HTERT RPE-1 (cell line): Measurements from ENCODE around the gene FAM181A.

Experiments
- in situ Hi-C: fragments of 300-500 bp; cut with MboI; formaldehyde crosslinking; loops from 4 replicates; pipeline ENCODE4 v1.14.3; 2020; ENCODE audit warnings: low sequenced_read_pairs

The FAM181A gene

DNA sequence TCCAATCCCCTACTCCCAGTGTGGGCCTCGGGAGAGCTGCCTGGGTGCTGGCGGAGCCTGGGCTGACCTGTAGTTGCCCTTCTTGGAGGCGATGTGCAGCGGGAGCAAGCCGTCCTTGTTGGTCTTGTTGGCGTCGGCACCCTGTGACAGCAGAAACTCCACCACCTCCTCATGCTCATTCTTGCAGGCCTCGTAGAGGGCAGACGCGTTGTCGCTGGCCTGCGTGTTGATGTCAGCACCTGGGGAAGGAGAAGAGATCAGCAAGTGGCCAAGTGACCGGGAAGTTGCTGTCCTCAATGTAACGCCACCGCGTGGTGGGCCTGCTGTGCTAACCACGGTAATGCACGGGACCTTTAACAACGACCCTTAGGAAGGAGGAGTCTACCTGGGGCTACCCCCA is 20.1 kb downstream of the FAM181A start:
- in situ Hi-C loops = no loop called here

DNA sequence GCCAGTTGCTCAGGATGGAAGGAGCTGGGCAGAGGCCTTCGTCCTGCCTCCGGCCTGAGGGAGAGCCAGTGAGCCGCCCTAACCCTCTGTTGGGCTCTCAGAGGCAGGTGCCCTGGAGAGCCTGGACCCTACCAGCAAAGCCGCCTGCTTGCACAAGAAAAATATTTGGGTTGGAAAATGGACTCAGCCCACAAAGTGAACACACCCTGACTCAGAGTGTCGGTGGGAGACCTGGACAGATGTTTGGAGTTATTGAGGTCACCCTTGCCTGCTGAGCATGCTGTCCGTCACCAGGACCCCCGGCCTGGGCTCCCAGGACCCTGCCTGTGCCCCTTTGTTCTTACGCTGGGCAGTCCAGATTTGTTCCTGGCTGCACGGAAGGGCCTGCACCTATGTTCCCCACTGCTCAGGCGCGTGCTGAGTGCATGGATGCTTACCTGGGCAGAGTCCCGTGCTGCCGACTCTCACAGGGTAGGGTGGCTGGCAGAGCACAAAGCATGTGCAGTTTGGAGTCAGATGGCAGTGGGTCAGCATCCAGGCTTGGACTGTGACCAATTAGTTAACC is 22.4 kb downstream of the FAM181A start:
- in situ Hi-C loops = no loop called here

DNA sequence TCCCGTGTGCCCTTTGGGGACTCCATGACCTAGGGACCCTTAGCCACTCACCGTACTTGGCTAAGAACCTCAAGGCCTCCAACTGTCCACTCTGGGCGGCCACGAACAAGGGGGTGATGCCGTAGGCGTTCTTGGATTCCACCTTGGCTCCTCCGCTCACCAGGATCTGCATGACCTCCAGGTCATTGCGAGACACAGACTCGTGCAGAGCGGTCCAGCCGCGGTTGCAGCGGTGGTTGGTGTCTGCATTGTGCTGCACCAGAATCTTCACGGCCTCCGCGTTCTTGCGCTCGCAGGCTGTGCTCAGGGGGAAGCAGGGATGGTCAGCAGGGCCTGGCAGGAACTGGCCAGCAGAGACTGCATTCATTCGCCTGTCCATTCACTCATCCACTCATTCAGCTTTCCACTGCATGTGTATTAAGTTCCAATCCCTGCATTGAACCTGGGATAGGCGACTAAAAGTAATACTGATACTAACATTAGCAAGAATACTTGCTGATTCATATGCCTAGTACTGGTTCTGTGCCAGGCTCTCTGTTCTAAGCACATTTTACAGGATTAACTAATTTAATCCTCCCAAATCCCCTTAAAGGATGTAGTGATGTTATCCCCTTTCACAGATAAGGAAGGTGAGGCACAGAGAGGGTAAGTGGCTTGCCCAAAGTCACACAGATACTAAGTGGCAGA is 23.9 kb downstream of the FAM181A start:
- in situ Hi-C loops = no loop called here

DNA sequence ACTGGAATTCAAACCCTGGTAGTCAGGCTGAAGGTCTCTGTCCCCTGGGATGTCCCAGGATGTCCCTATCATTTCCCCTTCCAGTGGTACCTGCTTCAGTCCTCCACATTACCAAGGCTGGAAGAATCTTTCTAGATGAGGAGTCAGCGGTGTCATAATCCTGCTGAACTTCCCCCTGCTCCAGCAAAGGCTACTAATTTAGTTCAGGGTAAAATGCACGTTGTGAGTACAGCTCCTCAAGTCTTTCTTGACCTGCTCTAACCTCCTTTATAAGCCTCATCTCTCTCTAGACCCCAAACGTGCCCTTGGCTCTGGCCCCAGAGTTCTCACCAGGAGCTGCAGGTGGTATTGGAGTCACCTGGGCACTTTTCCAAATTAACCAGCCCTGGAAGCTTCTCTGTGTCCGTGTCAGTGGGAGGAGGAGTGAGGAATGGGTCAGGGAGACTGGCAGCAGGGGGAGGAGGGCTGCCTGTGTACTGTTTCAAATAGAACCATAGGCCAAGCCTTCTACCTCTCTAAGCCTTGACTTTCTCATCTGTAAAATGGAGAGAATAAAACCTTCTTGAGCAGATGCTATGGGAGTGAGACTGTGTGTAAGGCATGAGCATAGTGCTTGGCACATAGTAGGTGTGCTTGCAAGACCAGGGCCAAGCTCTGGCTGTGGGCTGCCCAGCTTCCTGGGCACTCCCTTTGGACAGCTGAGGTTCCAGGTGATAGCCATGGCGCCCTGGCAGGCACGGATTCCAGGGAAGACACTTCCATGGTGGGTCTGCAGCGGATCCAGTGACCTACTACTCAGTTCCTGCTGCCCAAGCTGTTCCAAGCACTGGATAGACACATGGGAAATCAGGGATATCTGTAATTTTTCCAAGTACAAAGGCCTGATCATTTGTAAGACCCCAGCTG is 24.7 kb downstream of the FAM181A start:
- in situ Hi-C loops = no loop called here

DNA sequence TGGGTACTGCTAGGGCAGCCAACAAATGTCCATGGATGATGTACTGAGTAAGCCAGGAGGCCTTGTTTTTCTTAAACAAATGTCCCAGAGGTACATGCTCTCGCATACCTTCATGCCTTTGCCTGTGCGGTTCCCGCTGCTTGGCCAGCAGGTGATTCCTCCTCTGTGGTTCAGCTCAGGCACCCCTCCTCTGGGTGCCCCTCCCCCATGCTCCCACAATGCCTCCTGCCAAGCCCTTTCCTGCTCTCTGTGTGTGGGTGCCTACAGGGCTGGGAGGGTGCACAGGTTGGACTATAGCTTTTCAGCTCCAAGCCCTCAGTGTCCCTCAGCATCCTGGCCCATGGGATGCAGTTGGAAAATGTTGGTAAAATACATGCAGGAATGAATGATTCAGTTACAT is 25.7 kb downstream of the FAM181A start:
- in situ Hi-C loops = no loop called here

DNA sequence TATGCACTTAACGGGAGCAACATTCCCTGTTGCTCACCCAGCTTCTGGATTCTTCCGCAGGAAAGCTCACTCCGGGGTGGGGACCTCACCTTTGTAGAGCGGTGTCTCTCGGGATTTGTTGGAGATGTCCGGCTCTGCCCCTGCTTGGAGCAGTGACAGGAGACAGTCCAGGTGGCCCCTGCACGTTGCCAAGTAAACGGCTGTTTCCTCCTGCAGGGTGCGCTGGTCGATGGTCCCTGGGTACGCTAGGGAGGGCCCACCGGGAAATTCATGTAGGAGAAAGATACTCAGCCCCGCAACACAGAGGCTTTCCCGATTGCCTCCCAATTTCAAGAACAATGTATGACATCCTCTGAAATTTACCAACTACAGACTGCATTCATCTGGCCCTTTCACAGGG is 26.1 kb downstream of the FAM181A start:
- in situ Hi-C loops = no loop called here

DNA sequence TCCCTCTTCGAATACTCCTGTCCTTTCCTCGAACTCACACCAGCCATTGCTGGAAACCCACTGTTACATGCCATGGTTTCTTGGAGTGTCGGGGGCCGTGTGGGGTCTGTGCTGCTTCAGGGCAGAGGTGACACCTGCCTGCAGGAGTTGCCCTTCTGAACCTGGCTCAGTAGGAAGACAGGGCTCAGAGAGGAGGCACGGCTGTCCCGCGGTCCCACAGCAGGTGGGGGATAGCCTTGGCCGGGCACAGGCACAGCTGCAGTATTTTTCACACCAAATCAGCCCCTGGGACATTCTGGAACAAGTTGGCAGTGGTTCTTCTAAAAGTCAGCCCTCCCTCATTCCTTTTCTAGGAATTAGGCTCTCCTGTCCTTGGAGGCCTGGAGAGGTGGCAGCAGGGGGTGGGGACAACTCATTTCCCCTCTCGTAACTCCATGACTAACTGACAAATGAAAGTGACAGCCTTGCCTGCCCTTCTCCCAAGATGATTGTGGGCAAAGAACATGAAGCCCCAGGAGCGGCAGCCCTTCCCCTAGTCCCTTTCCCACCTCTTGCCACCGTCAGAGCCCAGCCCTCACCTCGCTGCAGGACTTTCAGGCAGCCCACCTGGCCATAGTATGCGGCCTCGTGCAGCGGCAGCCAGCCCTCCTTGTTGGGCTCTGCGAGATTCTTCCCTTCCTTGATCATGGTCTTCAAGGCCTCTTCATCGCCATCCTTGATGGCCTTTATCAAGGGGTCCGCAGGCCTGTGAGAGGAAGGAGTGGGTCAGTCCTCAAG is 26.8 kb downstream of the FAM181A start:
- in situ Hi-C loops = no loop called here

DNA sequence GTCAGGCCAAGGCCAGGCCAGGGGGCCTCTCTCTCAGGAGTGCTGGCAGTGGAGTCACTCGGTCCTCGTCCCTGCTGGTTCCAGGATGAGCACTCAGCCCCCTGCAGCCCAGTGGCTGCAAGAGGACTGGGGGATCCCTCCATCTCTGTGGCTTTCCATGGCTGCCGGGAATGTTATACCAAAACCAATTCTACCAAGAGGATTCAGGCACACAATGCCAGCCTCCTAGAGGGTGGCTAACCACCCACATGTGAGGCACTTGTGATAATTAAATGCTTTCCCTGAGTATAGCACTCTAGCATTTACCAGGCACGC is 27.3 kb downstream of the FAM181A start:
- in situ Hi-C loops = no loop called here

DNA sequence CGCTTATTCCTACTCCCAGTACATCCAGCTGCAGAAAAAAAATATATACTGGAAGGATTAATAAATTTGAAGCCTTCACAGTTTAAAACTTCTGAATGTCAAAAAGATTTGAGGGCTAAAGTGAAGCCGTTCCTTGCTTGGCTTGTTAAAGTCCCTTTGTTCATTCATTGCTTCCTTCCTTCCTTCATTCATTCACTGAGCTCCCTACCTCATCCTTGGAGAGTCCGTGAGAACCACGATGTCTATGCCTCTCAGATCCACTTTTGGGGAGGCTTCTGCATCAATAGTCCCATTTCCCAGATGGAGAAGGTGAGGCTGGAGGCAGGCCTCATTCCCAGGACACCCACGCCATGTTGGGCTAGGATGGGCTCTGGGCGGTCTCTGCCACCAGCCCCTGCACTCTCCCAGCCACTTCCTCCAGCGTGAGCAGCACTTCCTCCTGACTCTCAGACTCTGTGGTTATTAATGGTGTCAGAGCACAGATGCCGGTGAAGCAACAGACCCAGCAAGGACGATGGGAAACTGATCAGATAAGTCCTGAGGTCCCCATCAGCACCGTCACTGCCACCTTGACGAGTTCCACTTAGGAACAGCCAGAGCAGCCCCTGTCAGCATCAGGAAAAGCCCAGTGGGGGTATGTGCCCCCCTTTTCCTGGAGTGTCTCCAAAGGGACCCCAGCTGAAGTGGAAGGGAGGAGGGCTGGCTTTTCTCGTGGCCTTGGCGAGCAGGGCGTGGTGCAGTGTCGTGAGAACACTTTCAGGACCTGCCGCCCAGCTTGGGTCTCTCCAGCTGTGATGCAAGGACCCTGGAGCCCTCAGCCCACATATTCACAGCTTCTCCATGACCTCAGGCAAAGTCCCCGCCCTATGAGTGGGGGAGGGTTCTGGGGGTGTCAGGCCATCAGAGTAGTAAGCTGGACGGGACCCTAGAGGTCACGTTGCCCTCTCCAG is 28.0 kb downstream of the FAM181A start:
- in situ Hi-C loops = no loop called here

DNA sequence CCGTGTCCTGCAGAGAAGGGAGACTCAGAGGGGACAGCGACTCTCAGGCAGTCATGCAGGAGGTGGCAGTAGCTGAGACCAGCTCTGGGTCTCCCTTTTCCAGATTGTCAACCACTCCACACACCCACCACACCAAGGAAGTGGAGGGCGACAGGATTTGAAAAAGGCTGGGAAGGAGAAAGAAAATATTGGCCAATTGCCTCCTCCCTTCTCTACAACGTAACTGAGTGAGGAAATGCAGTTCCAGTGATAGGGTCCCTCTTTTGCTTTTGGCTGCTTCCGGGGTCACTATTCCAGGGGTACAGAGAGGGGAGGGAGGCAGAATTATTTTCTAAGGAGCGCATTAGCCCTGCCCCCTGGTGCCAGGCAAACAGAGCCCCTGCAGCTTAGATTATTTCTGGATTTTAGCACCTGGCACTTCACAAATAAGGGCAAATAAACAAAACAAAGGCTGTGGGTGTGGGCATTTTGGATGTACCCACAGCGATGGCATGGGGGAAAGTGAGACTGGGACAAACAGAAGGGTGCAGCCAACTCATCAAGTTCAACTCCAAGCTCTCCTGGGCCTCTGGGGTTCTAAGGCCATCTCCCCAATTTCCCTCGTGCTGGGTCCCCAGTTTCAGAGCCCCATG is 28.8 kb downstream of the FAM181A start:
- in situ Hi-C loops = no loop called here

DNA sequence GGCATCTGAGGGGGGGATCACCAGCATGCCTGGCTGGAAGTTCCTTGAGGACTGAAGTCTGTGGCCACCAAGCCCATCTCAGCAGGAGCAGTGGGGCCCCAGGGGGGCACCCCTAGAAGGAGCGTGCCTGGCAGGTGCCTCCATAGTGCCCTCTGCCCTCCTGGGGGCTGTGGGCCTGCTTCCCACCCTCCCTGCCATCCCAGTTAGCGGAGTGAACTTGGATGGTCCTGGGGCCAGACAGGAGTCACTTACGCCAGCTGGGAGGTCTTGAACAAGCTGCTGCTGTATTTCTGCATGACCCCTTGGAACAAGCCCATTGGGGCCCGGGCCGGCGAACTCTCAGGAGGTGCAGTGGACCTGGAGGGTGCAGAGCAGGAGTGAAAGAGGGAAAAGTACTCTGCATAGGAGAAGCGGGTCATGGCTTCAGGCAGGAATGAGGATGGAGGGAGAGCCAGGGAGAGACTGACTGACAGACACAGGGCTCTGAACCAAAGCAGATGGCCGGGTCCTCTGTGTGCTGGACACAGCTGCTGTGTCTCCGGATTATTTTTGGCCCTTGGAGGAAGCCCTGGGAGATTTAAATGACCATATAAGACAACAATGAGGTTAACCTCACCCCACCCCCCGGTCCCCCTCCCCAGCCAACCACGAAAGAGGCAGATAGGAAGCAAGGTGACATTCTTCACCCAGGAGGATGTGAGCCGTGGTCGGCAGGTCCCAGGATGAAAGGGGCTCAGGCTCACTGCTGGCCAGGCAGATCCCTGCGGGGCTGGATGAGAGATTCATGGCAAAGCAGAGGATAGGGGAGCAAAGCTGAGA is 29.6 kb downstream of the FAM181A start:
- in situ Hi-C loops = no loop called here

DNA sequence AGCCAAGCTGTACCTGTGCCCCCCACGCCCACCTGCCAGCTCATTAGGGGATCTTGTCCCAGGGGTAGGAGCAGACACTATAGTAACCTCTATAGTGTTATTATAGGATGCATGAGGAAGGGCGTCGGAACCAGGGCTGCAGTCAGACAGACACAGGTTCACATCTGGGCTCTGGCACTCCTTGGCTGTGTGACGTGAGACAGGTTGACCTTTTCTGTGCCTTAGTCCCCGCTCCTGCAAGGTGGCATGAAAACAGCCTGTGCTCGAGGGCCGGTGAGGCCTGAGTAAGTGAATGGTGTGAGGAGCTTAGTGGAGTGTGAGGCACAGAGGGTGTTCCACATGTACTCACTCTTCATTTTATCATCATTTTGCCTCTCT is 30.2 kb downstream of the FAM181A start:
- in situ Hi-C loops = no loop called here

DNA sequence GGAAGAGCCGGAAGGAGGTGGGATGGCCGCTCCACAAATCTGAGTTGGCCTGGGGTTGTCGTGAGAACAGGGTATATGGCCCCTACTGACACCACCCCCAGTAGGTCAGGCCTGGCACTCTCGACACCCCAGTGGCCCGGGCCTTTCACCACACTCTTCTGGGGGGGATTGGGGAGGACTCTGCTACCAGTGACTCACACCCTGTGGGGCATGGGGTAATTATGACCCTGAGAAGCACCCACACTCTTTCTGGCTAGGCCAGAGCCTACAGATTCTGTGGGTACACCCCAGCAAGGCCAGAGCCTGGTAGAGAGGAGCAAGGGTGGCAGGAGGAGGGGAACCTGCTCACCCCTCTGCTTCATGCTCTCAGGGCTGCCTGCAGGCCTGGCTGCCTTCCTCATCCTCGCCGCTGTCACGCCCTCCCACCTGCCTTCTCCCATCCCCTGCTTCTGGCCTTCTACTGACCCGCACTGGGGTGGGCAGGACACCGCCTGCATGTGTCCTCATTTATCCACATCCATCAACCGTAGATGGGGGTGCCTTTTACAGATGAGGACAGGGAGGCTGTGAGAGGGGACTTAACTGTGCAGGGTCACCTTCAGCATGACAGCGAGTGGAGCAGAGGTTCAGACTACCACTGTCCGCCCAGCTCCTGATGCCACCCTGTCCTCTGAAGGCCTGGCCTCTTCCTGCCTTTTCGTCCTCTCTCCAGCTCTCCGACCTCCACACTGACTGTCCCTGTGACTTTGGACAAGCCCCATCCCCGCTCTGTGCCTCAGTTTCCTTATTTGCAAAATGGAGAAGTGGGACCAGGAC is 30.8 kb downstream of the FAM181A start:
- in situ Hi-C loops = no loop called here

DNA sequence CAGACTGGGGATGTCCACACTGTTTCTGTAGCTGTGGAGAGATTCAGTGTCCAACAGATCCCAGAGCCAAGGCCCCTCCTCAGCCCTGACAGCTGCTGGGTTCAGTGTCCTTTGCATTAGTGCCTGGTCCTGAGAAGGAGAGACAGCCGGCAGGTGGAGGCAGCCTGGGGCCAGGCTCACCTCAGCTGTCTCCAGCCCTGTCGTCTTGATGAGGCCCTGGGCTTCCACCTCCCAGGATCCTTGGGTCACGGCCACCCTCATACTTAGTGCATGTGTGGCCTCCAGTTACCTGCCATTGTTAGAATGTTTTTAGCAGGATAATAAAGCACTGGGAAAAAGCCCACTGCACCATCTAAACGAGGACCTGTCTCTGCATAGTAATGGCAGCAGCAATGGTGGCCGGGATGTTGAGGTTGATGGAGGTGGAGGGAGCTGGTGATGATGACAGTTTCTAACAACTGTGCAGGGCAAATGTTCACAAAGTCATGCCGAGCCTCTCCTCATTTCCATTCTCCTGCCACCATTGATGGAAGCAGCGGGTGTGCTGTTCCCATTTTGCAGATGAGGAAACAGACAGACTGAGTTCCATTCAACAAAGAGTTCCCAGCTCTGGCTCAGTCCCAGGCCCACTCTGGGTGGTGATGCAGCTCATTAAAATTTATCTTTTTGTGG is 31.6 kb downstream of the FAM181A start:
- in situ Hi-C loops = no loop called here

DNA sequence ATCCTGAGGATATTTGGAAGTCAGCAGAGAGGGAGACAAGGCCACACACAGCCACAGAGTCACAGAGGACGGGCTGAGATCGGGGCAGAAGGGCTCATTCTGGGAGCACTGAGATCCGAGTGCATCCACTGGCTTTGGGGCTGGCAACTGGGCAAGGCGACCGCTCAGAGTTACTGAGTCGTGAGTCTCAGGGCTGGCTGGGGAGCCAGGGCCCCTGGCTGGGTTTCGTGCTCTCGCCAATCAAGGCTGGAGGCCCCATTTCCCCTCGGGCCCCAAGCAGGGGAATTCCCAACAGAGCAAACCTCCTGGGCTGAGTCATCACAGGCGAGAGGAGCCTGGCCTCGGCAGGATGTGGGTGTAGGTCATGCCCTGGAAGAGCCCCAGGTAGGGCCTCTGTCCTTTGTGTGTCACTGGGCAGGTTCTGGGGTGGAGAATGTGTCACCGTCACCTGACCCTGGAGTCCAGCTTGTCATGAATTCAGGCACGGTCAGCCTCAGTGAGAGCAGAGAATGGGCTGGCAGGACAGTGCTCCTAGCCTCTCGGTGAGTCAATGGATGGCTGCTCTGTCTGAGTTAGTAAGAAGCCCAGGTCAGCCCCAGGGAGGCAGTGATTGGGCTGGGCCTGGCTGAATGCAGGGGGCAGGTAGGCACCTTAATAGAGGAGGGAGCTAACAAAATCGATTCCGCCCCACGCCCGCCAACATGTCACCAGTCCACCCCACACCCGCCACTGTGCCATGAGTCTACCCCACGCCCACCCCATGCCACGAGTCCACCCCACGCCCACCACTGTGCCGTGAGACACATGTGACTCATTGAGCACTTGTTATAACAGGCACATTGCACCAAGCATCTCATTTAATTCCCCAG is 32.3 kb downstream of the FAM181A start:
- in situ Hi-C loops = no loop called here

DNA sequence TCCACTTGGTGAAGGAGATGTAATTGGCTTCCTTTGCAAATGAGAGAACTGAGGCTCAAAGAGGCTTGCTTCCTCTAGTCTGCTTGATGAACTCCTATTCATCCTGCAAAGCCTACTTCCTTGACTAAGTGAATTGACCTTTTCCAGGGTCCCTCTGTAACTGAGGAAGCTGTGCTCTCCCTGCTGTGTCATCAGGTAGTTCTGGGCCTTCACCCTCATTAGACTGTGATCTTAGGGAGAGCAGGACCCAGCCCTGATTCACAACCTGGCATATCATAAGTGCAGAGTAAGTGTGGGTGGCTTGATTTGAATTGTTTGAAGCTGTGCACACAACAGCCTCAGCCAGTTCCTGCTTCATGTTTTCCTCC is 32.9 kb downstream of the FAM181A start:
- in situ Hi-C loops = no loop called here
